OCI-LY7 (cell line): ENCODE results near the gene ZNF484. TPM values are rescaled to one million over a fixed set of nuclear protein-coding genes. Genes with fewer than 3 reads are reported as not detected.
"Not testable (repeated sequence)": the region's sequence is repeated elsewhere in the genome, so short reads cannot be mapped to it uniquely, and the experiment has no call there.

Experiments used
- BruUV-seq: library from RNA; stranded (reverse); fragments of 400-500 nt; replicated peaks from 2 replicates; lab custom pipeline; 2021; lab: Mats Ljungman, UMichigan
- CTCF ChIA-PET: fragments of 300-600 bp; sonication (Branson Sonifier 250); formaldehyde crosslinking; loops from one replicate; lab custom pipeline; 2022; ENCODE audit warnings: antibody characterized with exemption; ENCODE audit not compliant: unreplicated experiment; lab: Charles Lee
- POLR2A ChIA-PET: fragments of 300-600 bp; sonication (Branson Sonifier 250); formaldehyde crosslinking; loops from one replicate; lab custom pipeline; 2022; ENCODE audit warnings: antibody characterized with exemption; lab: Charles Lee
- DNase-seq: peaks from one replicate; pipeline ENCODE4 v3.0.0-alpha.2; 2015; ENCODE audit warnings: low spot score
- H2AFZ ChIP-seq: fragments of 200-600 bp; sonication (generic), shearing (Covaris generic); 2 replicates; pipeline ENCODE4 v1.6.1; 2014; ENCODE audit warnings: mild to moderate bottlenecking, antibody characterized with exemption, low read length, moderate library complexity
- H3K27ac ChIP-seq: fragments of 200-600 bp; sonication (generic); 2 replicates; pipeline ENCODE4 v1.5.1; 2014; ENCODE audit warnings: mixed run types, low read depth, mild to moderate bottlenecking, moderate library complexity, low read length, inconsistent platforms; ENCODE audit not compliant: poor library complexity, severe bottlenecking
- H3K36me3 ChIP-seq: fragments of 200-600 bp; sonication (generic); 2 replicates; pipeline ENCODE4 v1.6.1; 2014; ENCODE audit warnings: mild to moderate bottlenecking, antibody characterized with exemption, low read length, moderate library complexity, mixed read lengths; ENCODE audit not compliant: insufficient read depth
- H3K4me1 ChIP-seq: fragments of 200-600 bp; sonication (generic); 2 replicates; pipeline ENCODE4 v1.5.1; 2014; ENCODE audit warnings: mild to moderate bottlenecking, low read length; ENCODE audit not compliant: insufficient read depth, poor library complexity, severe bottlenecking
- H3K4me2 ChIP-seq: fragments of 200-600 bp; sonication (generic); 2 replicates; pipeline ENCODE4 v1.6.1; 2014; ENCODE audit warnings: mild to moderate bottlenecking, low read length
- H3K4me3 ChIP-seq: fragments of 200-600 bp; sonication (generic); 2 replicates; pipeline ENCODE4 v1.5.1; 2014; ENCODE audit warnings: mild to moderate bottlenecking, low read depth, low read length; ENCODE audit not compliant: poor library complexity, severe bottlenecking
- H3K79me2 ChIP-seq: fragments of 200-600 bp; sonication (generic); 2 replicates; pipeline ENCODE4 v1.6.1; 2016; ENCODE audit warnings: low read depth, mild to moderate bottlenecking, low read length, moderate library complexity, mixed read lengths; ENCODE audit not compliant: insufficient read depth
- H3K9me2 ChIP-seq: fragments of 200-600 bp; sonication (generic); 2 replicates; pipeline ENCODE4 v1.6.1; 2016; ENCODE audit warnings: mild to moderate bottlenecking, low read length, mixed read lengths; ENCODE audit not compliant: insufficient read depth
- H3K9me3 ChIP-seq: fragments of 200-600 bp; sonication (generic); 2 replicates; pipeline ENCODE4 v1.6.1; 2014; ENCODE audit warnings: mild to moderate bottlenecking, mixed run types, low read length, mixed read lengths
- H4K20me1 ChIP-seq: fragments of 200-600 bp; sonication (generic); 2 replicates; pipeline ENCODE4 v1.6.1; 2014; ENCODE audit warnings: mild to moderate bottlenecking, antibody characterized with exemption, low read length, moderate library complexity, mixed read lengths; ENCODE audit not compliant: insufficient read depth
- CTCF ChIP-seq: fragments of 200-600 bp; sonication (generic); conservative IDR thresholded peaks from 2 replicates; pipeline ENCODE4 v1.5.1; 2014; ENCODE audit warnings: mild to moderate bottlenecking, antibody characterized with exemption, low read length, moderate library complexity, mixed read lengths
- EZH2phosphoT487 ChIP-seq: fragments of 200-600 bp; sonication (generic); IDR thresholded peaks from 2 replicates; pipeline ENCODE4 v1.6.1; 2018; ENCODE audit warnings: low read depth, borderline replicate concordance, mild to moderate bottlenecking, mixed run types, antibody characterized with exemption, low read length, moderate library complexity, mixed read lengths
- intact Hi-C: fragments of 100-400 bp; cut with micrococcal nuclease; formaldehyde crosslinking; loops from one replicate; pipeline ENCODE4 v1.10.0; 2022; ENCODE audit not compliant: unreplicated experiment
- total RNA-seq, 2 experiments: library from RNA; depleted of rRNA in 1 of 2; stranded (reverse); fragments of >200 nt in 1 of 2; shearing (Covaris generic) in 1 of 2; gene quantifications; 2 replicates each; pipeline ENCODE4 v1.2.3, GENCODE V29; 2014 to 2022

ZNF484 gene
- total RNA-seq, 2 experiments from 2014 or later = 8.0 to 10.1 TPM

GRCh38 chr9:92850898-92851297 is 26.9 kb downstream of the ZNF484 start:
- Histone ChIP-seq H4K20me1 (no peaks in the 10 kb centered on the region), H3K9me3 (peaks cover 23% of the 10 kb centered on the region), H3K36me3 (peaks cover 89% of the 10 kb centered on the region), H3K27ac (no peak overlapping the region), H2AFZ (no peak overlapping the region), H3K9me2 (no peaks in the 10 kb centered on the region), H3K4me1 (no peaks in the 10 kb centered on the region), H3K4me2 (no peak overlapping the region), H3K79me2 (no peaks in the 10 kb centered on the region), H3K4me3 (no peak overlapping the region)
- POLR2A ChIA-PET = no interaction called here
- peak; percentile 15 for DNase-seq
- CTCF ChIA-PET = no interaction called here
- BruUV-seq = no TSS peak
- peak; percentile 40; the same call in 1 of the 2 replicates for TF ChIP-seq CTCF
- no peak for TF ChIP-seq EZH2phosphoT487
- intact Hi-C loops = no loop called here

- H3K27ac ChIP-seq, CTCF ChIA-PET, H2AFZ ChIP-seq, H3K9me2 ChIP-seq, H3K4me1 ChIP-seq, H4K20me1 ChIP-seq, intact Hi-C loops, H3K4me2 ChIP-seq, POLR2A ChIA-PET, DNase-seq, H3K4me3 ChIP-seq, H3K79me2 ChIP-seq, BruUV-seq: not testable (repeated sequence)
- peaks cover 44% of the 10 kb centered on the region for H3K9me3 ChIP-seq
- peaks cover 77% of the 10 kb centered on the region for H3K36me3 ChIP-seq
Measured at GRCh38 chr9:92848740-92849139, 29.1 kb downstream of the ZNF484 start.

GRCh38 chr9:92846662-92847145 is 31.1 kb downstream of the ZNF484 start:
- H3K9me2 ChIP-seq = no peaks in the 10 kb centered on the region
- no peak overlapping the region for H3K4me2 ChIP-seq
- ChIA-PET POLR2A (no interaction called here), CTCF (no interaction called here)
- H3K4me3 ChIP-seq = no peak overlapping the region
- no peaks in the 10 kb centered on the region for H3K4me1 ChIP-seq
- no peak for TF ChIP-seq CTCF
- TF ChIP-seq EZH2phosphoT487 = no peak
- H4K20me1 ChIP-seq = no peaks in the 10 kb centered on the region
- BruUV-seq = no TSS peak
- H3K79me2 ChIP-seq = no peaks in the 10 kb centered on the region
- H3K27ac ChIP-seq = no peak overlapping the region
- peaks cover 44% of the 10 kb centered on the region for H3K9me3 ChIP-seq
- no peak overlapping the region for H2AFZ ChIP-seq
- H3K36me3 ChIP-seq = peaks cover 59% of the 10 kb centered on the region
- no peak for DNase-seq
- intact Hi-C loops = no loop called here

- CTCF ChIA-PET, H3K27ac ChIP-seq, H3K4me1 ChIP-seq, BruUV-seq, H3K9me2 ChIP-seq, H3K4me2 ChIP-seq, H4K20me1 ChIP-seq, DNase-seq, POLR2A ChIA-PET, H3K36me3 ChIP-seq, H3K4me3 ChIP-seq, intact Hi-C loops, H3K9me3 ChIP-seq, H3K79me2 ChIP-seq, H2AFZ ChIP-seq: not testable (repeated sequence)
Measured at GRCh38 chr9:92838411-92838810, 39.4 kb downstream of the ZNF484 start.
